ENCODE results near the gene NR0B2. TPM values are rescaled to one million over a fixed set of nuclear protein-coding genes. Genes with fewer than 3 reads are reported as not detected.

The NR0B2 gene
- total and polyA plus RNA-seq, 2 of the 13 experiments (the other 11 are each of a cell fraction or from before 2014, with no cell fraction given): 72.5 to 133 TPM

- TF ChIP-seq ZBTB1 (CRISPR knock-in tag; IDR thresholded peaks at IDR 0.05; ENCODE audit: borderline replicate concordance): no peak
- TF ChIP-seq SOX13 (IDR thresholded peaks at IDR 0.05): no peak
- peak in 1 of 2 experiments; percentile 87; a peak in 2 of 4 replicates for TF ChIP-seq SOX13 (CRISPR knock-in tag; conservative IDR thresholded peaks at IDR 0.05 in 1 of 2, IDR thresholded peaks at IDR 0.05 in 1 of 2)
- no peak for TF ChIP-seq ZBTB38 (CRISPR knock-in tag; IDR thresholded peaks at IDR 0.05)
- peak; percentile 80; the same call in 1 of the 2 replicates for TF ChIP-seq AHDC1 (CRISPR knock-in tag; IDR thresholded peaks at IDR 0.05; ENCODE audit: borderline replicate concordance)
- no peak for TF ChIP-seq ZFYVE20 (CRISPR knock-in tag; IDR thresholded peaks at IDR 0.05; ENCODE audit: borderline replicate concordance, low read depth)
- TF ChIP-seq ZNF841 (CRISPR knock-in tag; IDR thresholded peaks at IDR 0.05; ENCODE audit: borderline replicate concordance): no peak
- TF ChIP-seq ETV6 (CRISPR knock-in tag; conservative IDR thresholded peaks at IDR 0.05): no peak
- no peak for TF ChIP-seq BHLHE40 (IDR thresholded peaks at IDR 0.05; ENCODE audit: low read length)
- TF ChIP-seq ZNF501 (CRISPR knock-in tag; IDR thresholded peaks at IDR 0.05): no peak
- TF ChIP-seq PITX1 (CRISPR knock-in tag; IDR thresholded peaks at IDR 0.05): no peak
- no peak for TF ChIP-seq ZNF552 (CRISPR knock-in tag; IDR thresholded peaks at IDR 0.05; ENCODE audit: borderline replicate concordance)
- TF ChIP-seq ZNF121 (CRISPR knock-in tag; IDR thresholded peaks at IDR 0.05): no peak
- TF ChIP-seq KAT2B (IDR thresholded peaks at IDR 0.05; ENCODE audit: borderline replicate concordance, low read depth, low read length): no peak
- peak; percentile 71 for TF ChIP-seq ZNF614 (CRISPR knock-in tag; IDR thresholded peaks at IDR 0.05; ENCODE audit: borderline replicate concordance)
- TF ChIP-seq IKZF5 (CRISPR knock-in tag; IDR thresholded peaks at IDR 0.05): peak; percentile 41; the same call in 1 of the 2 replicates
- TF ChIP-seq TEF (CRISPR knock-in tag; IDR thresholded peaks at IDR 0.05): no peak
- TF ChIP-seq NFE2L2 (IDR thresholded peaks at IDR 0.05; ENCODE audit: low read length): no peak
- no peak for TF ChIP-seq SNAPC5 (CRISPR knock-in tag; IDR thresholded peaks at IDR 0.05; ENCODE audit: borderline replicate concordance)
- TF ChIP-seq ZZZ3 (CRISPR knock-in tag; IDR thresholded peaks at IDR 0.05; ENCODE audit: borderline replicate concordance): no peak
- TF ChIP-seq ZNF124 (CRISPR knock-in tag; IDR thresholded peaks at IDR 0.05): no peak
- TF ChIP-seq ZNF367 (CRISPR knock-in tag; IDR thresholded peaks at IDR 0.05; ENCODE audit: borderline replicate concordance): no peak
- no peak for TF ChIP-seq MYC (CRISPR knock-in tag; IDR thresholded peaks at IDR 0.05; ENCODE audit: borderline replicate concordance)
- TF ChIP-seq REPIN1 (CRISPR knock-in tag; IDR thresholded peaks at IDR 0.05; ENCODE audit: borderline replicate concordance, low read depth): no peak
- no peak for TF ChIP-seq MLLT10 (CRISPR knock-in tag; IDR thresholded peaks at IDR 0.05)
Measured at GRCh38 chr1:26961826-26962225, 48.1 kb upstream of the NR0B2 start (continued).

All from HepG2 (cell line).